Left cardiac atrium (tissue), 4 donors: ENCODE measurements around the gene TSHZ2. TPM values are rescaled to one million over a fixed set of nuclear protein-coding genes. Genes with fewer than 3 reads are reported as not detected.

Experiments
- ATAC-seq, 2 donors: fragments of 200-7000 bp; cut with Tn5 transposase; one replicate each; pipeline ENCODE4 v1.9.1; 2020; ENCODE audit warnings: mild to moderate bottlenecking in 2 of 2, moderate library complexity in 2 of 2
- DNase-seq: peaks from one replicate; pipeline ENCODE4 v3.0.0-alpha.2; 2020
- intact Hi-C, 2 donors: fragments of 100-400 bp; cut with DNase I; formaldehyde crosslinking; loops; one replicate each; pipeline versions ENCODE4 v1.14.1 to v1.15.1; 2022 to 2023
- total RNA-seq, 2 donors: library from RNA; stranded (reverse); fragmentation: NEBNext Ultra II Directional; extraction: Animal tissue kit (Norgen Biotek cat#: 25700); gene quantifications; one replicate each; pipeline ENCODE4 v1.2.1, GENCODE V29; 2021
- donor health status: DM: no; HTN: yes; CAD: no.
- donor health status: DM: no; HTN: yes; CAD: no; lungs with severe emphysema.
- donor health status: DM: yes; HTN: yes; CAD: no.
- donor health status: Dilated cardiomyopathy.

The TSHZ2 gene
- total RNA-seq, 2 donors from 2014 or later = 12.0 to 12.6 TPM

GRCh38 chr20:53227523-53227922, 255.4 kb downstream of the TSHZ2 start:
- no peak for DNase-seq
- no peak for ATAC-seq
- intact Hi-C loops = no loop called here

- DNase-seq = no peak
- intact Hi-C loops = no loop called here
- no peak for ATAC-seq
These were observed 258.9 kb downstream of the TSHZ2 start for GRCh38 chr20:53231061-53231460.

- ATAC-seq = no peak
- no peak for DNase-seq
- intact Hi-C loops = no loop called here
These were observed 265.3 kb downstream of the TSHZ2 start for GRCh38 chr20:53237461-53237860.

- DNase-seq (no peak), ATAC-seq (no peak)
- intact Hi-C loops = no loop called here
These were observed 266.0 kb downstream of the TSHZ2 start for GRCh38 chr20:53238121-53238660.

GRCh38 chr20:53243152-53243551, 271.0 kb downstream of the TSHZ2 start:
- ATAC-seq = no peak
- no peak for DNase-seq
- intact Hi-C loops = no loop called here

- DNase-seq = no peak
- no peak for ATAC-seq
- intact Hi-C loops = no loop called here
These were observed 272.6 kb downstream of the TSHZ2 start for GRCh38 chr20:53244711-53245110.

- intact Hi-C loops = no loop called here
- no peak for DNase-seq
- no peak for ATAC-seq
These were observed 273.4 kb downstream of the TSHZ2 start for GRCh38 chr20:53245574-53245973.

- DNase-seq = no peak
- no peak for ATAC-seq
- intact Hi-C loops = no loop called here
These were observed 275.4 kb downstream of the TSHZ2 start for GRCh38 chr20:53247468-53248103.

- ATAC-seq (no peak), DNase-seq (no peak)
- intact Hi-C loops = no loop called here
These were observed 278.3 kb downstream of the TSHZ2 start for GRCh38 chr20:53250456-53250855.

GRCh38 chr20:53252002-53252401, 279.8 kb downstream of the TSHZ2 start:
- ATAC-seq (no peak), DNase-seq (no peak)
- intact Hi-C loops = no loop called here

- DNase-seq (no peak), ATAC-seq (no peak)
- intact Hi-C loops = no loop called here
These were observed 281.5 kb downstream of the TSHZ2 start for GRCh38 chr20:53253668-53254067.

- DNase-seq = no peak
- ATAC-seq = no peak
- intact Hi-C loops = no loop called here
These were observed 283.0 kb downstream of the TSHZ2 start for GRCh38 chr20:53255102-53255710.

- ATAC-seq (no peak), DNase-seq (no peak)
- intact Hi-C loops = no loop called here
These were observed 286.6 kb downstream of the TSHZ2 start for GRCh38 chr20:53258741-53259140.

GRCh38 chr20:53260168-53260567, 288.0 kb downstream of the TSHZ2 start:
- DNase-seq (no peak), ATAC-seq (no peak)
- intact Hi-C loops = no loop called here

- ATAC-seq = no peak
- no peak for DNase-seq
- intact Hi-C loops = no loop called here
These were observed 288.4 kb downstream of the TSHZ2 start for GRCh38 chr20:53260591-53260990.

- ATAC-seq = no peak
- intact Hi-C loops = no loop called here
- DNase-seq = no peak
These were observed 290.2 kb downstream of the TSHZ2 start for GRCh38 chr20:53262365-53262764.

- no peak for ATAC-seq
- no peak for DNase-seq
- intact Hi-C loops = no loop called here
These were observed 291.6 kb downstream of the TSHZ2 start for GRCh38 chr20:53263554-53264438.

- ATAC-seq (no peak), DNase-seq (no peak)
- intact Hi-C loops = no loop called here
These were observed 292.4 kb downstream of the TSHZ2 start for GRCh38 chr20:53264604-53265003.

- ATAC-seq (no peak), DNase-seq (no peak)
- intact Hi-C loops = no loop called here
These were observed 293.2 kb downstream of the TSHZ2 start for GRCh38 chr20:53265304-53265875.

GRCh38 chr20:53269380-53269779, 297.2 kb downstream of the TSHZ2 start:
- intact Hi-C loops = no loop called here
- no peak for ATAC-seq
- no peak for DNase-seq
